H9 (cell line): ENCODE data around the gene MRPS10. TPM values are rescaled to one million over a fixed set of nuclear protein-coding genes. Genes with fewer than 3 reads are reported as not detected.

Source experiments
- DNase-seq: peaks from one replicate; pipeline ENCODE4 v3.0.0-alpha.2; 2017
- H2AFZ ChIP-seq: one replicate; pipeline ENCODE4 v1.6.1; 2013; ENCODE audit warnings: mild to moderate bottlenecking, low read length, control low read depth, moderate library complexity
- H2AK5ac ChIP-seq: 2 replicates; pipeline ENCODE4 v1.6.1; 2013; ENCODE audit warnings: low read length, control low read depth, mixed read lengths; ENCODE audit not compliant: insufficient read length
- H2BK120ac ChIP-seq: one replicate; pipeline ENCODE4 v1.6.1; 2013; ENCODE audit warnings: low read depth, mild to moderate bottlenecking, low read length, control low read depth, inconsistent platforms; ENCODE audit not compliant: poor library complexity, severe bottlenecking
- H2BK12ac ChIP-seq: 2 replicates; pipeline ENCODE4 v1.6.1; 2013; ENCODE audit warnings: low read length, control low read depth, mixed read lengths, low read depth; ENCODE audit not compliant: insufficient read length
- H2BK15ac ChIP-seq: 2 replicates; pipeline ENCODE4 v1.6.1; 2013; ENCODE audit warnings: low read depth, low read length, control low read depth
- H2BK20ac ChIP-seq: one replicate; pipeline ENCODE4 v1.6.1; 2013; ENCODE audit warnings: low read depth, mild to moderate bottlenecking, low read length, control low read depth, inconsistent platforms; ENCODE audit not compliant: poor library complexity, severe bottlenecking
- H2BK5ac ChIP-seq: 2 replicates; pipeline ENCODE4 v1.6.1; 2013; ENCODE audit warnings: low read length, control low read depth, mixed read lengths; ENCODE audit not compliant: insufficient read length
- H3K14ac ChIP-seq: 2 replicates; pipeline ENCODE4 v1.6.1; 2013; ENCODE audit warnings: low read length, control low read depth; ENCODE audit not compliant: insufficient read depth
- H3K18ac ChIP-seq: 2 replicates; pipeline ENCODE4 v1.6.1; 2013; ENCODE audit warnings: low read depth, mild to moderate bottlenecking, mixed read lengths, low read length, control low read depth; ENCODE audit not compliant: insufficient read length
- H3K23ac ChIP-seq: 2 replicates; pipeline ENCODE4 v1.6.1; 2013; ENCODE audit warnings: low read length, control low read depth, mixed read lengths, low read depth; ENCODE audit not compliant: insufficient read length
- H3K23me2 ChIP-seq: 2 replicates; pipeline ENCODE4 v1.6.1; 2013; ENCODE audit warnings: low read depth, mild to moderate bottlenecking, mixed read lengths, low read length, control low read depth; ENCODE audit not compliant: insufficient read length, poor library complexity, severe bottlenecking
- H3K27ac ChIP-seq: 2 replicates; pipeline ENCODE4 v1.5.1; 2013; ENCODE audit warnings: low read length, control low read depth, mixed read lengths, low read depth; ENCODE audit not compliant: insufficient read length
- H3K27me3 ChIP-seq: 2 replicates; pipeline ENCODE4 v1.6.1; 2013; ENCODE audit warnings: low read length, control low read depth, inconsistent platforms; ENCODE audit not compliant: insufficient read depth
- H3K4ac ChIP-seq: 2 replicates; pipeline ENCODE4 v1.6.1; 2013; ENCODE audit warnings: low read depth, mild to moderate bottlenecking, control low read depth, inconsistent platforms, low read length, moderate library complexity
- H3K4me1 ChIP-seq: 2 replicates; pipeline ENCODE4 v1.6.1; 2013; ENCODE audit warnings: low read length, control low read depth, inconsistent platforms; ENCODE audit not compliant: insufficient read depth
- H3K4me2 ChIP-seq: 2 replicates; pipeline ENCODE4 v1.6.1; 2013; ENCODE audit warnings: low read length, control low read depth, mixed read lengths; ENCODE audit not compliant: insufficient read length, insufficient read depth
- H3K56ac ChIP-seq: 2 replicates; pipeline ENCODE4 v1.6.1; 2013; ENCODE audit warnings: low read depth, mild to moderate bottlenecking, mixed read lengths, low read length, control low read depth; ENCODE audit not compliant: insufficient read length
- H3K79me1 ChIP-seq: 2 replicates; pipeline ENCODE4 v1.6.1; 2013; ENCODE audit warnings: low read depth, mild to moderate bottlenecking, moderate library complexity, low read length, control low read depth, inconsistent platforms; ENCODE audit not compliant: insufficient read depth, poor library complexity, severe bottlenecking
- H3K79me2 ChIP-seq: 2 replicates; pipeline ENCODE4 v1.6.1; 2013; ENCODE audit warnings: low read length, control low read depth, inconsistent platforms; ENCODE audit not compliant: insufficient read depth
- H3K9ac ChIP-seq: 2 replicates; pipeline ENCODE4 v1.6.1; 2013; ENCODE audit warnings: low read length, control low read depth, mixed read lengths; ENCODE audit not compliant: insufficient read length; ENCODE audit errors: extremely low read depth
- H3K9me3 ChIP-seq: one replicate; pipeline ENCODE4 v1.6.1; 2013; ENCODE audit warnings: low read depth, low read length, inconsistent platforms; ENCODE audit not compliant: control insufficient read depth
- H3T11ph ChIP-seq: one replicate; pipeline ENCODE4 v1.6.1; 2013; ENCODE audit warnings: mild to moderate bottlenecking, low read length, control low read depth, inconsistent platforms
- H4K20me1 ChIP-seq: one replicate; pipeline ENCODE4 v1.6.1; 2013; ENCODE audit not compliant: control insufficient read depth, insufficient read length, insufficient read depth
- H4K5ac ChIP-seq: 2 replicates; pipeline ENCODE4 v1.6.1; 2013; ENCODE audit warnings: low read depth, mild to moderate bottlenecking, mixed read lengths, low read length, control low read depth; ENCODE audit not compliant: insufficient read length
- H4K8ac ChIP-seq: replicated peaks from 2 replicates; pipeline ENCODE4 v1.6.1; 2013; ENCODE audit warnings: low read length, control low read depth, mixed read lengths, low read depth; ENCODE audit not compliant: insufficient read length
- H4K91ac ChIP-seq: 2 replicates; pipeline ENCODE4 v1.6.1; 2013; ENCODE audit warnings: low read depth, mild to moderate bottlenecking, moderate library complexity, mixed read lengths, low read length, control low read depth; ENCODE audit not compliant: insufficient read length
- H3K27ac Mint-ChIP-seq, 3 experiments: 2 replicates in 2 of 3; 3 replicates in 1 of 3; pipeline ENCODE4 v1.8.0; 2020 to 2021; ENCODE audit warnings: mixed read lengths in 3 of 3, mild to moderate bottlenecking in 1 of 3, moderate library complexity in 1 of 3
- H3K27me3 Mint-ChIP-seq: 2 replicates; pipeline ENCODE4 v1.8.0; 2021; ENCODE audit warnings: low read depth, mild to moderate bottlenecking, moderate library complexity, mixed read lengths
- H3K36me3 Mint-ChIP-seq, 3 experiments: 2 replicates in 2 of 3; 3 replicates in 1 of 3; pipeline ENCODE4 v1.8.0; 2020 to 2021; ENCODE audit warnings: low read depth in 3 of 3, mixed read lengths in 3 of 3; ENCODE audit not compliant: insufficient read depth in 1 of 3
- H3K4me1 Mint-ChIP-seq, 2 experiments: 2 replicates each; pipeline ENCODE4 v1.8.0; 2020; ENCODE audit warnings: mixed read lengths in 2 of 2
- H3K4me3 Mint-ChIP-seq, 2 experiments: 2 replicates in 1 of 2; 3 replicates in 1 of 2; pipeline ENCODE4 v1.8.0; 2020 to 2021; ENCODE audit warnings: mild to moderate bottlenecking in 2 of 2, mixed read lengths in 2 of 2, moderate library complexity in 1 of 2
- H3K9me3 Mint-ChIP-seq, 2 experiments: 2 replicates in 1 of 2; 3 replicates in 1 of 2; pipeline ENCODE4 v1.8.0; 2020; ENCODE audit warnings: mild to moderate bottlenecking in 2 of 2, mixed read lengths in 2 of 2, moderate library complexity in 1 of 2
- WGBS: extraction: QIAGEN DNeasy Blood & Tissue Kit; methylation state at CpG from one replicate; pipeline ENCODE4 v1.1.7; 2013; ENCODE audit warnings: missing lambda C conversion rate, low lambda C conversion rate, mixed read lengths; ENCODE audit not compliant: insufficient read length; ENCODE audit errors: extremely low coverage; 5-methylcytosine and 5-hydroxymethylcytosine counted together
- total RNA-seq: library from RNA; stranded (reverse); gene quantifications from 2 replicates; pipeline ENCODE4 v1.2.1, GENCODE V29; 2021
- TF ChIP-seq, protein P1 (sequence below): fragments of 200-600 bp; sonication (generic); conservative IDR thresholded peaks from 3 replicates; pipeline ENCODE4 v1.8.0; 2021; ENCODE audit warnings: antibody characterized with exemption, mild to moderate bottlenecking

MRPS10 gene
- total RNA-seq, 1 experiment from 2014 or later: 33.9 TPM

- Mint-ChIP-seq H3K27me3 (no peaks in the 10 kb centered on the region), H3K9me3 (no peaks in the 10 kb centered on the region; a peak in 1 of 5 replicates), H3K36me3 (peaks cover 36 to 76% (median 54%) of the 10 kb centered on the region in 3 experiments), H3K27ac (no peak overlapping the region; a peak in 2 of 7 replicates), H3K4me1 (peaks cover 19% of the 10 kb centered on the region in 2 experiments), H3K4me3 (no peak overlapping the region)
- Histone ChIP-seq H3K4ac (no peak overlapping the region), H4K8ac (no peak overlapping the region), H3K18ac (no peak overlapping the region), H4K20me1 (no peaks in the 10 kb centered on the region), H4K91ac (no peak overlapping the region), H3K79me2 (no peaks in the 10 kb centered on the region), H3K9me3 (no peaks in the 10 kb centered on the region), H2AFZ (no peak overlapping the region), H3K4me2 (no peak overlapping the region), H3K79me1 (no peaks in the 10 kb centered on the region), H3T11ph (no peak overlapping the region), H4K5ac (no peak overlapping the region), H3K4me1 (no peaks in the 10 kb centered on the region), H2AK5ac (no peak overlapping the region), H3K27ac (no peak overlapping the region), H2BK12ac (no peak overlapping the region), H3K27me3 (no peaks in the 10 kb centered on the region), H3K14ac (no peak overlapping the region), H2BK120ac (no peak overlapping the region), H2BK5ac (no peak overlapping the region), H3K9ac (no peak overlapping the region), H3K23me2 (no peaks in the 10 kb centered on the region), H3K56ac (no peak overlapping the region), H3K23ac (no peak overlapping the region), H2BK15ac (no peak overlapping the region), H2BK20ac (no peak overlapping the region)
- no CpG with 5 or more reads among the region's 9 CpGs for WGBS
- no peak for DNase-seq
- TF ChIP-seq, protein P1, sequence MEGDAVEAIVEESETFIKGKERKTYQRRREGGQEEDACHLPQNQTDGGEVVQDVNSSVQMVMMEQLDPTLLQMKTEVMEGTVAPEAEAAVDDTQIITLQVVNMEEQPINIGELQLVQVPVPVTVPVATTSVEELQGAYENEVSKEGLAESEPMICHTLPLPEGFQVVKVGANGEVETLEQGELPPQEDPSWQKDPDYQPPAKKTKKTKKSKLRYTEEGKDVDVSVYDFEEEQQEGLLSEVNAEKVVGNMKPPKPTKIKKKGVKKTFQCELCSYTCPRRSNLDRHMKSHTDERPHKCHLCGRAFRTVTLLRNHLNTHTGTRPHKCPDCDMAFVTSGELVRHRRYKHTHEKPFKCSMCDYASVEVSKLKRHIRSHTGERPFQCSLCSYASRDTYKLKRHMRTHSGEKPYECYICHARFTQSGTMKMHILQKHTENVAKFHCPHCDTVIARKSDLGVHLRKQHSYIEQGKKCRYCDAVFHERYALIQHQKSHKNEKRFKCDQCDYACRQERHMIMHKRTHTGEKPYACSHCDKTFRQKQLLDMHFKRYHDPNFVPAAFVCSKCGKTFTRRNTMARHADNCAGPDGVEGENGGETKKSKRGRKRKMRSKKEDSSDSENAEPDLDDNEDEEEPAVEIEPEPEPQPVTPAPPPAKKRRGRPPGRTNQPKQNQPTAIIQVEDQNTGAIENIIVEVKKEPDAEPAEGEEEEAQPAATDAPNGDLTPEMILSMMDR: no peak
These were observed 18.4 kb upstream of the MRPS10 start for GRCh38 chr6:42236030-42236429.
